ENCODE data around the gene OR52B2.

Gene OR52B2

DNA sequence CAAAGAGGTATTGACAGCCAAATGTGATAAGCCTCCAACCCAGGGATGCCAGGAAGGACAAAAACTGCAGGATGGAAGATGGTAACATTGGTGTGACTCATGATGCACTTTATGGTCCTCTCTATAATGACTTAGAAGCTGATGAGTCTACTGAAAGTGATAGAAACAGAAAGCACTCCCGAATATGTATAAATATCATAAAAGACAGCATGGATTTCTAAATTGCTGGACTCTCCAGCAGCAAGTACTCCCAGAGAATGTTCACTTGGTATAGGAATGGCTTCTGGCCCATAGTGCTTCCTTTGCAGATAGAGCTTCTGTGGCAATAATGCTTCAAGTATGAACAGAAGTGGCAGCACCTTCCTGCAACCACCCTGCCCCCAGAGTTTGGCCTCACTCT lies at the start of gene OR52B2:
OR52B2 (minus strand) TSS at position 101 of the 400 bp plus-strand sequence; CDS start at position 101, 0 bp downstream.
- no peak for DNase-seq

DNA sequence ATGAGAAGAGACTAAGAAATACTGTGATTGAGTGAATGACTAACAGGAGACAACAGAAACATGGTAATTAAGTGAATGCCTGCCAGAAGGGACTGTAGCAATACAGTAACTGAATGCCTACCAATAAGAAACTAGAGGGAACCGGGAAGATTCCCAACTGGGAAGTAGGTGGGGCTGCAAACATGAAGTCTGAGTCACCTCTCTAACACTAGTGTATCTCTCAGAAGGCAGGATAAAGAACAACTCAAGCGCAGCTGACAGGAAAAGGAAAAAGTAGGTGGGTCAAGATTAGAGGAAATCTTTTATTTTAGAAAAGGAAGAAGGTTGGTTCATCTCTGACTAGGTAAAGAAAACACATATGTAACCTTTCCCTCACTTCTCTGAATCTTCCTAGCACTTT lies 49.2 kb upstream of the OR52B2 start:
- no peak for DNase-seq

DNA sequence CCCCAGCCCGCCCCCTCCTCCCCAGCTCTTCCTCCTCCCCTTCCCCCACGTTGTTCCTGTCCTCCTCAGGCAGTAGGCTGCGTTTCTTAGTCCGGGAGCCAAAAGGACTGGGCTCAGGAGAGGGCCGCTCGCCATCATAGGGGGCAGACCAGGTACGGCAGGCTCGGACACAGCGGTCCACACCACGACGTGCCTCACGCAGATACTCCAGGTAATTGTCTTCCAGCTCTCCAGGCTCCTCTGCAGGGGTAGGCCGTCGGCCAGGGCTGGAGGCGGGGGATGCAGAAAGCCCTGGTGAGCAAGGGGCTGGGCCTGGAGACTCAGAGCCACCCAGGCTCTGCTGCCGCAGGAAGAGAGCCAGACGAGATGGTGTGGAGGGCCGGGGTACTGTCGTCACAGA lies 47.6 kb upstream of the OR52B2 start:
- DNase-seq = no peak

DNA sequence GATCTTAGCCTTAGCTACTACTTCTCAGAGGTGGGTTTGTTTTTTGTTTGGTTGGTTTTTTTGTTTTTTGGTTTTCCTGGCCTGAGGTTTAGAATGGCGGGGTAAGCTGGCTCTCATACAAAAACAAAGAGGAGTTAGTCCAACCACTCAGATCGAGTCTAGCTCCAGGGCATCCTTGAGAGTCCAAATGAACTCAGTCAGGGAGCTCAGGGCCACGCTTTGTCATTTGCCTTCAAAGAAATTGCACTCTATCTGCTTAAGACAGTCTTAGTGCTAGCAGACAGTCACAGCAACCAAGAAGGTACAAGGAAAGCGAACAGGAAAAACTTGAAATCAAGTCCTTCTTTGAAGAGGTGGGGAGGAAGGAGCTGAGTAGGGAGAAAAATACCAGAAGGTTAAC lies 46.4 kb upstream of the OR52B2 start:
- DNase-seq = no peak

DNA sequence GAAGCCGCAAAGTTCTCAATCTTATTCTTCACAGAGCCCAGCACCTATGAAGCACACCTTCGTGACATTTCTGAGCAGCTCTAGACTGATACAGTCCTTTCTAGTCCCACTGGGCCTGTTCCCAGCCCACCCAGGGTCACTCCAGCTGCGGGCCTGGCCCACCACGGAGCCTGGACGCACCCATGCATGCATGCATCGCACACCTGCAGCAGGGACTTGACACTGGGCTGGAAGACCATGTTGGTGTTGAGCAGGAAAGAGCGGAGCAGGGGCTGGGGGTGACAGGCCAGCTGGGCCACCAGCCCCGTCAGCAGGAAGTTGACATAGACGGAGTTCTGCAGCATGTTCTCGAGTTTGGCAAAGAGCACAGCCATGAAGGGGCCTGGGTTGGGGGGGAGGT lies 44.4 kb upstream of the OR52B2 start:
- no peak for DNase-seq

DNA sequence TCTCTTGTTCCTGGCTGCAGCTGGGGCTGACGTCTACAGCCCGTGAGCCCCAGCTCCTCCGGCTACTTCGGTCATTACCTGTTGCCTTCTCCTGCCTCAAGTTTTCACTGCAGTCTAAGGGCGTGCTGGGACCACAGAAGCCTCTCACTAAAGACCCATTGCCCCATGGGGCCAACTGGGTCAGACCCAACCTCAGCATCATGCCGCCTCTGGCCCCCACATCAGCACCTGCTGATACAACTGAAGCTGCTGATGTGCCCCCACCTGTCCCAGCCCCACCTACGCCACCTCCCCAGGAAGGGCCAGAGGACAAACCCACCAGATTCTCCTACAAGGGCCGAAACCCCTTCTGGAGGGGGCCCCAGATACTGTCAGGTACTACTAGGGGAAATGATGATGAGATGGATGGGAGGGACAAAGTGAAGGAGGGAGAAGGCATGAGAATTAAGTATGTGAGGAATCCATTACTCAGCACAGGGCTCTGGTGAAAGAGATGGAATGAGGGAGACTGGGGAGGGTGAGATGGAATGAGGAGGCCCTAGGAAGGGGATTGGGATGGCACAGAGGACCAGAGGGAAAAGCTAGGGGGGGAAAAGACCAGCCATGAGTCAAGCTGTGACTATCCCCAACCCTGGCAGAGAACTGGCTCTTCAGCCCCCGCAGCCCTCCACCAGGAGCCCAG lies 40.3 kb upstream of the OR52B2 start:
- DNase-seq = no peak

DNA sequence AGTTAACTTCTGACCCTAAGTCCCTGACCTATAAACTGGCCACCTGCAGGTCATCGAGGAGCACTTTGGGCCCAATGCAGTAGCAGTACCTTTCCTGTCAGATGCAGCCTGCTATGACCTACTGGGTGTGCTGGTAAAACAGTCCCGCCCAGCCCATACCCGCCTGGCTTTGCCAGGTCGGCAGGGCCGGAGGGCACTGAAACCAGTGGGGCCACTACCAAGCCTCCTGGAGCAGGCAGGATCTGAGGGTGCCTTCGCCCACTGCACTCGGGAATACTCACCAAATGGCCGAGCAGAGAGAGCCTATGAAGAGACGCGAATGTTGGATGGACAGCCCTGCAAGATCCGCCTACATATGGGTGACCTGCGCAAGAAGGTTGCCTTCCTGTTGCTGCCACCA lies 39.7 kb upstream of the OR52B2 start:
- no peak for DNase-seq

DNA sequence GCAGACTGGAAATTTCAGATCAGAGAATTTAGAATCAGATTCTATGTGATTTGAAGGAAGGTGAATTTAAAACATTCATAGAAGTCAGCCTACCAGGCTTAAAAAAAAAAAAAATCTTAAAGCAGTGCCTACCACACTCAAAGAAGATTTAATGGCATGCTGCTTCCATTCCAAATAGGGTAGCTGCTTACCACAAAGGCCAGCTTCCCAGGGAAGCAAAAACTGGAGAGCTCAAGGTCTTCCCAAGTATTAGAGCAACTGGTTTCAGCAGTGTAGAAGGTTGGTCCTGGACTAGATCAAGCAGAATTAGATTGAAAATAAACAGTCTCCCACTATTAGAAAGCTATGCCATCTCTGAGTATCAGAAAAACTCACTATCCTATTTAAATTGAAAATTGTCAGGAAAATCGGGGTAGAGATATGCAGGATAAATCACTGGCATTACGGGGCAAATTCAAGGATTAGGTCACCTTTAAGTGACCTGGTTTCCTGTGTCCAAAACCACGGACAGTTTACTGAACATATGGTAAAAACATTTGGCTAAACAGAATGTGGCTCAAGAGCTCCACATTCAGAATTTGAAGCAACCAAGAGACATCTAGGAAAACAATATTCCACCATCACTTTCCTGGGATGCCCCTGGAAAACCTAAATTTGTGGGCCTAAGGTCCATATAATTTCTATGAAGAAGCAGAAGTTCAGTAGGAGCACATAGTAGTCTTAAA lies 36.5 kb upstream of the OR52B2 start:
- no peak for DNase-seq

DNA sequence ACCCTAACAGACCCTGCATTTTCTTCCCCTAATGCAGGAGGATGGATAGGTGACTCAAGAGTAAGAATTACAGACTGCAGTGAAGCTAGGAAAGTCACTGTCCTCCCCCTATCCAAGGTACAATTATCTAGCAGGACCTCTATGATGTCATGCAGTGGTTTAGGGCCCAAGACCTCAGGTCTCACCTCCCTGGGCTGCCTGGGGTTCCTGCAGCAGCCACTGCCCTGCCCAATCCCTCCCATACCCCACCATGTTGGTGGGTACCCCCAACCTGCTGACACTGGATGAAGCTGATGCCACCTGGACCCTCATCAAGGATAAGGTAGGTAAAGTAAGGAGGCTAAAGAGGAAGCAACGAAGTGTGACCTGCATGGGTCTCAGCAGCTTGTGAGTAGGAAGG lies 35.2 kb upstream of the OR52B2 start, which contains the start of gene C11orf42:
C11orf42 (plus strand) TSS at position 192 of the 400 bp plus-strand sequence; CDS start at position 251, 59 bp downstream.
- no peak for DNase-seq

DNA sequence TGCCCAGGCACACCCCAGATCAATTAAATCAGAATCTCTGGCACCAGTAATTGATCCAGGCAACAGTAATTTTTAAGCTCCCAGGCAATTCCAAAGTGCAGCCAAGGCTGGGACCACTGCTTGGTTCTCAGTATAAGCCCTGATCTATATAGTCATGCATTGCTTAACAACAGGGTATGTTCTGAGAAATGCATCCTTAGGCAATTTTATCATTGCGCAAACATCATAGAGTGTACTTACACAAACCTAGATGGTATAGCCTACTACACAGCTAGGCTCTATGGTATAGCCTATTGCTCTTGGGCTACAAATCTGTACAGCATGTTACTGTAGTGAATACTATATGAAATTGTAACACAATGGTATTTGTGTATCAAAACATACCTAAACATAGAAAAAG lies 34.6 kb upstream of the OR52B2 start:
- DNase-seq = no peak

DNA sequence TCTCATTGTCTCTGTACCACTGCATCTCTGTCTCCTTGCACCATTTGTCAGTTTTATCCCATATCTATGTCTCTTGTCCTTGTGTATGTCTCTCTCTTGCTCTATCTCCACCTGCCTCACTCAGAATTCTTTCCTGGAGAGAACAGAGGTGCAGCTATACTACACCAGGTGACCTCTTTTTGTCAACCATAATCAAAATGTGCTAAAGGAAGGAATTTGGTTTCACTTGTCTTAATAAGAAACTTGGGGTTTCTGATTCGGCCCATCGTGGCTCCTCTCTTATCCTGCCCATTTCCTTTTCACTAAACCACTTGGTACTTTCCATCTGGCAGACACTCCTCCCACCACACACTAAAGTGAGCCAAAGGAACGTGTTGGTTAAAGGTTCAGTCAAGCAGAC lies 33.2 kb upstream of the OR52B2 start:
- no peak for DNase-seq

DNA sequence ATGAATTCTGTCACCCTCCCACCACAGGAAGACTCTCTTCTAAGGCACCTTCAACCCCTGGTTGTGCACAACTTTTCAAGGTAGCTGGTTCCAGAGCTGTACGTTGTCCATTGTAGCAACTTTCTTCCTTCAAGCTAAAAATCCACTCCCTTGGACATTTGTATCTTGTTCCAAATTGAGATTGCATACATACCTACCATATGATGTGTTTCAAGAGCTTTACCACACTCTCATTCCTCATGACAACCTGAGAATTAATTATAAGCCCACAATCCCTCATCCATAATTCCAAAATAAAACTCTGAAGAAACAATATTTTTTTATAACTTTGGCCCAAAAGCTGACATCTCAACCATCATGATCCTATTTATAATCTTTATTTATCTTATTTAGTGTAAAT lies 31.9 kb upstream of the OR52B2 start:
- no peak for DNase-seq

DNA sequence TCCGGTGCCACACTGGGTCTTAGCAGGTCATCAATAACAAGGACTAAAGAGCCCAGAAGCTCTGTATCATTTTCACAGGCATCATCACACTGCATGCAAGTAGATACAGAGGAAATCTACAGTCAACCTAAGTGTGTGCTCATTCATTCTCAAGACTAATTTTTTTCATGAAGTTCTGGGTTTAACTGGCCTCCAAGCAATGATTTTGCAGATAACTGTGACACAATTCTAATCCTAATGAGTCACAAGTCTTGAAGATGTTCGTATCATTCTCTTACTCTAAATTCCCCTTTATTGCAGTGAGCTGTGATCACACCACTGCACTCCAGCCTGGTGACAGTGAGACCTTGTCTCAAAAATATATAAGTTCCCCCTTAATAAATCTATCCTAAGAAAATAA lies 31.4 kb upstream of the OR52B2 start:
- DNase-seq = no peak

DNA sequence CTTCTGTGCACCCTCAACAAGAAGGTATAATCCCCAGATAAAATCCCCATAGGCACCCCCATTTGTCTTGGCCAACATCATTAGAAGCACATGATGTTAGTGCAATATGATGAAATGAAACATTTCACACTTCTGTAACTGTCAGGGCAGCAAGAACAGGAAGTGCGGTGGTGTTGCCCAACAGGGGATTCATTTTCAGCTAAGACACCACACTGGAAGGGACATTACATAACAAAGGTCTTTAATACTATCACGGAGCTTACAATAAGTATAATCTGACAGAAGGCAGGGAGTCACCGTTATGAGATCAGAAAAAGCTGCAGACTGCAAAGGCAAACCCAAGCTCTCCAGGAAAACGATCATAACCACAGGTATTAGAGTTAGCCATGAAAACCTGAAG lies 30.8 kb upstream of the OR52B2 start:
- DNase-seq = no peak

DNA sequence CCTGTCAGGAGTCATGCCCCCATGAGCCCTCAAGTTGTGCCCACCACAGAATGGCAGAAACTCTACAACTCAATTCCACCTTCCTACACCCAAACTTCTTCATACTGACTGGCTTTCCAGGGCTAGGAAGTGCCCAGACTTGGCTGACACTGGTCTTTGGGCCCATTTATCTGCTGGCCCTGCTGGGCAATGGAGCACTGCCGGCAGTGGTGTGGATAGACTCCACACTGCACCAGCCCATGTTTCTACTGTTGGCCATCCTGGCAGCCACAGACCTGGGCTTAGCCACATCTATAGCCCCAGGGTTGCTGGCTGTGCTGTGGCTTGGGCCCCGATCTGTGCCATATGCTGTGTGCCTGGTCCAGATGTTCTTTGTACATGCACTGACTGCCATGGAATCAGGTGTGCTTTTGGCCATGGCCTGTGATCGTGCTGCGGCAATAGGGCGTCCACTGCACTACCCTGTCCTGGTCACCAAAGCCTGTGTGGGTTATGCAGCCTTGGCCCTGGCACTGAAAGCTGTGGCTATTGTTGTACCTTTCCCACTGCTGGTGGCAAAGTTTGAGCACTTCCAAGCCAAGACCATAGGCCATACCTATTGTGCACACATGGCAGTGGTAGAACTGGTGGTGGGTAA lies 29.2 kb upstream of the OR52B2 start, which contains the start of gene OR52W1:
OR52W1 (plus strand) TSS at position 51 of the 637 bp plus-strand sequence; CDS start at position 51, 0 bp downstream.
- DNase-seq = no peak

DNA sequence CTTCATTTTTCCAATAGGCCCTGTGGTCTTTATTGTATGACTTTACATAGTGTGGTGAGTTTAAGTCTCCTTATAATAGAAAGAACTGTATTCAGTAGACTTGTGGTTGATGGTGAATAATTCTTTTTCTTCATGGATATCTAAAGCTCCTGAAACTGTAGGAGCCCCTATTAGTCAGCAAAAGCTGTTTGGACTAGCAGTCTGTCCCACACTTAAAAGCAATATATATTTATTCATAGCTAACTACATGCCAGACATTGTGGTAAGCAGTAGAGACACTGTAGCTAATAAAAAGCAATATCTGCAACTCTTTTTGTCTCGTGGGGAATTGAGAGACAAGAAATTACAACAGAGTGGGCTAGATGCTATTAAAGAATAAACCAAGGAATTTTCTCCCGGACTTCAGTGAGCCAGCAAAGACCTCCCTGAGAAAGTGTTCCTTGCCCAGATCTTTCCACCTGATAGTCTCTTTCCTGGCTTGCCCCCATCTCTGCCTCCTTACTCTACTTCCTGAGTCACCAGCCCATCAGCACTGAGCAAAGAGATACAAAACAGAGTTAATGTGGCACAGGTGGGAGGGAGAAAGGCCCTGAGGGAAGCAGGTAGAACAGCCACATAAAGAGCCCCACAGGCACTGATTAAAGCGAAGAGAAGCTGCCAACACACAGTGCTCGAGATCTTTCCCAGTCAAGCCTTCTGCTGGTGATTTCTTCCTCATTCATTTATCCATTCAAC lies 27.5 kb upstream of the OR52B2 start:
- DNase-seq = no peak

DNA sequence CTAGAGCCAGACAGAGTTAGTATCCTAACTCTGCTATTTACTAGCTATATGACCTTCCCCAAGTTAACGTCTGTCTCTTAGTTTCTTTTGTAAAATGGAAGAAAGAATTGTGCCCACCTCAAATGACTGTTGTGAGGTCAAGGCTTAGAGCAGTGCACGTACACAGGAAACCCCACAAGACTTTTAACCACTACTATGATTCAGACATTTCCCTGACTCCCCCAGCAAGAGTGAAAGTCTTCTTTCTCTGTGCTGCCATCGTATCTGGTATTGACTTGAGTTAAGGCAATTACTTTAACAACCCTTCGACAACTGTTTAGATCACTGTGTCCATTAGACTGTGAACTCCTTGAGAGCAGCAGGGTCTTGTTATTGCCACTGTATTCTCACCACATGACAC lies 26.3 kb upstream of the OR52B2 start:
- DNase-seq = no peak

DNA sequence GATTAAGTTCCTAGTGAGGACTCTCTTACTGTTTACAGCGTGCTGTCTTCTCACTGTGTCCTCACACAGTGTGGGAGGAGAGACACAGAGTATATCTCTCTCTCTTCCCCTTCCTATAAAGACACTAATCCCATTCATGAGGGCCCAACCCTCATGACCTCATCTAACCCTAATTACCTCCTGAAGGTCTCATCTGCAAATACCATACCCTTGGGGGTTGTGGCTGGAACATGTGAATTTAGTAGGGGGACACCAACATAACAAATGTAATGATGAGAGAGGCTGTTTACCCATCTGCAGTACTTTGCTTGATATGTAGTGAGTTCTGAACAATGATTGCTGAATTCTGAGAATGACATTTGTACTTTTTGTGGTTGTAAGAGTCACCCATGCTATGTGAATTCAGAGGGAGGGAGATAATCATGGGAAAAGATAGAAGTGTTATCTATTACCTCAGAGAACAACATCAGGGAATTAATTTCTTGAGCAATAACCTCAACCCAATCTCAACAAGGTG lies 24.0 kb upstream of the OR52B2 start:
- DNase-seq = no peak

DNA sequence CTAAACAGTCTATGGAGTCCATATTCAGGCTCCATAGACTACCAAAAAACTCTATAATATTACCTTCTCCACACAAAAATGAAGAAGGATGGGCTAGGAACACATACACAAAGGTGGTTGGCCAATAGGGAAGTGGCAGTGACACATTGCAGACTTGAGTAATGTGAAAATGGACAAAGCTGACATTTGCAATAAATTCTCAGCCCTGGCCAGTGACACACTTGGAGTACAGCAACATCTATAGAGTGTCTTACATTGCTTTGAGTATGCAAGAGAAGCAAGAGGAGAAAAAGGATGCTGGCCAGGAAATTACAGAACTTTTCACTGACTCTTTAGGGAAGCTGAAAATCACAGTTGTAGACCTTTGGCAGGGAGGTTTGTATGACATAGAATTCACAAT lies 21.6 kb upstream of the OR52B2 start:
- DNase-seq = no peak

DNA sequence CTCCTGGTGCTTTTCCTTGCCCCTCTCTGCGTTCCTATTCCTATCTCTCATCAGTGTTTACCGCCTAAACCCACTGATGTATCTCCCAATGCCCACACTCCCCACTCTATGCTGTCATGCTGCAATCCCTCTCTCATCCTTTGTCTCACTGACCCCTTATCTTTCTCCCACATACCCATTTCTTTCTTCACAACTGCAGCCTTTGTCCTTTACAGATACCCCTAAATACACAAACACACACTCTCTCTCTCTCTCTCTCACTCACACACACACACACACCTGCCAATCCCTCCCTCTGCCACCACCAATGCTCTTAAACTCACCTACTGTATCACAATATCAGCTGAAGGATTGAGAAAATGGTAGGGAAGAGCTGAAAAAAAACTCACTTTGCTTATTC lies 5.3 kb upstream of the OR52B2 start:
- no peak for DNase-seq

DNA sequence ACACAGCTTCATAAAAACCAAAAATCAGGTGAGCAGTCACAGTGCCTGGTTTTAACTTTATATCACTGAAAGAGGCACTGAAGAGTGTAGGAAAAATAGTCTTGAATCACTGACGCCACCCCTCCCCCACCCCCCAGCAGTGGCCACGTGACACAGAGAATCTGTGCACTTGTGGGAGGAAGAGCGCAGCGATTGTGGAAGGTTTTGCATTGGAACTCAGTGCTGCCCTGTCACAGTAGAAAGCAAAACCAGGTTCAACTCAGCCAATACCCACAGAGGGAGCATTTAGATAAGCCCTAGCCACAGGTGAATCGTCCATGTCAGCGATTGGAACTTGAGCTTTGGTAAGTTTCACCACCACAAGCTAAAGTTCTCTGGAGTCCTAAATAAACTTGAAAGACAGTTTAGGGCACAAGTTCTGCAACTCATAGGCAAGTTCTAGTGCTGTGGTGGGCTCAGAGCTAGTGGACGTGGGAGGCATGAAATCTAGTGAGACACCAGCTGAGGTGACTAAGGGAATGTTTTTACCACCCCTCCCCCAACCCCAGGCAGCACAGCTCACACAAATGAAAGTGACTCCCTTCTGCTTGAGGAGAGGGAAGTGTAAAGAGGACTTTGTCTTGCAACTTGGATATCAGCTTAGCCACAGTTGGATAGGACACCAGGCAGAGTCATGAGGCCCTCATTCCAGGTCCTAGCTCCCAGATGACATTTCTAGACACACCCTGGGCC lies 13.3 kb downstream of the OR52B2 start:
- no peak for DNase-seq

DNA sequence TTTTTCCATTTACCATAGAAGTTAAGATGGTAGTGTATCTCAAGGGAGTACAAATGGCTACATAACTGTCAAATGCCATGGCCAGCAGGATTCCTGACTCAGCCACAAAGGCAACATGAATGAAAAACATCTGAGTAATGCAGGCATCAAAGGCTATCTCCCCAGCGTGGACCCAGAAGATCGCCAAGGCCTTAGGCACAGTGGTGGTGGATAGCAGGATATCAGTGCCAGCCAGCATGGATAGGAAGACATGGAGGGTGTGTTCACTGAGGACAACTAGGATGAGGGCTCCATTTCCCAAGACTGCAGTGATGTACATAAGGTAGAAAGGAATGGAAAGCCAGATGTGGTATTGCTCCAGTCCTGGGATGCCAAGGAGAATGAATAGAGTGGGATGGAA lies 18.0 kb downstream of the OR52B2 start:
- no peak for DNase-seq

Measured in DMS 273 treated with DMSO at 0.1 percent for 48 hours (cell line).